Measurements from ENCODE around the gene SH2D7.
A peak's percentile ranks its signal among the peaks of the same experiment; 100 is the strongest.
"Not testable (repeated sequence)": the region's sequence is repeated elsewhere in the genome, so short reads cannot be mapped to it uniquely, and the experiment has no call there.

The SH2D7 gene

GRCh38 chr15:78146425-78147154, 54.2 kb downstream of the SH2D7 start:
- no peak for DNase-seq

- no peak for DNase-seq
These were observed 55.2 kb downstream of the SH2D7 start for GRCh38 chr15:78147566-78147965.

GRCh38 chr15:78148392-78149067, 56.2 kb downstream of the SH2D7 start:
- DNase-seq, result peak; percentile 9

GRCh38 chr15:78149068-78149804, 56.9 kb downstream of the SH2D7 start, which contains the start of gene IDH3A:
TSS of gene IDH3A (plus strand) at chr15:78149362. CDS start at chr15:78149404, 42 bp downstream.
- peak; percentile 99 for DNase-seq

- no peak for DNase-seq
These were observed 57.7 kb downstream of the SH2D7 start for GRCh38 chr15:78149805-78150751.

- not testable (repeated sequence) for DNase-seq
These were observed 58.7 kb downstream of the SH2D7 start for GRCh38 chr15:78151075-78151474.
